GM19043 (cell line): ENCODE results near the gene MCOLN2.
"Not testable (repeated sequence)": the region's sequence is repeated elsewhere in the genome, so short reads cannot be mapped to it uniquely, and the experiment has no call there.

Experiments
- ATAC-seq: cut with Tn5 transposase; IDR thresholded peaks from one replicate; pipeline ENCODE4 v1.9.1; 2021; ENCODE audit warnings: low read depth; ENCODE audit not compliant: unreplicated experiment

The MCOLN2 gene

GRCh38 chr1:84908746-84909464, 88.0 kb downstream of the MCOLN2 start:
- ATAC-seq, result not testable (repeated sequence)

GRCh38 chr1:84907095-84907827, 89.7 kb downstream of the MCOLN2 start:
- no peak for ATAC-seq

GRCh38 chr1:84902727-84903126, 94.2 kb downstream of the MCOLN2 start:
- not testable (repeated sequence) for ATAC-seq

GRCh38 chr1:84899969-84900368, 96.9 kb downstream of the MCOLN2 start:
- ATAC-seq, result no peak

- ATAC-seq, result no peak
Measured at GRCh38 chr1:84896279-84896678, 100.6 kb downstream of the MCOLN2 start.

GRCh38 chr1:84892705-84893618, 104.0 kb downstream of the MCOLN2 start, which contains the start of gene LPAR3:
Gene LPAR3, minus strand, starts transcription at chr1:84893206. Its CDS starts 27,086 bp downstream, at chr1:84866120.
- no peak for ATAC-seq

GRCh38 chr1:84890566-84890965, 106.3 kb downstream of the MCOLN2 start:
- ATAC-seq, result no peak

- no peak for ATAC-seq
Measured at GRCh38 chr1:84889437-84889836, 107.5 kb downstream of the MCOLN2 start.

GRCh38 chr1:84888753-84889152, 108.2 kb downstream of the MCOLN2 start:
- no peak for ATAC-seq

GRCh38 chr1:84887261-84887934, 109.5 kb downstream of the MCOLN2 start:
- no peak for ATAC-seq

- no peak for ATAC-seq
Measured at GRCh38 chr1:84885469-84885868, 111.4 kb downstream of the MCOLN2 start.

GRCh38 chr1:84884671-84885389, 112.1 kb downstream of the MCOLN2 start:
- no peak for ATAC-seq

- no peak for ATAC-seq
Measured at GRCh38 chr1:84883286-84883685, 113.6 kb downstream of the MCOLN2 start.

GRCh38 chr1:84877592-84877991, 119.3 kb downstream of the MCOLN2 start:
- no peak for ATAC-seq

- ATAC-seq, result no peak
Measured at GRCh38 chr1:84876353-84876752, 120.6 kb downstream of the MCOLN2 start.
